GM10847 (cell line): ENCODE data around the gene GALNTL6.

Experiments
- POLR2A ChIP-seq: IDR thresholded peaks from 2 replicates; pipeline ENCODE4 v1.6.1; 2011; ENCODE audit not compliant: insufficient read length; ENCODE audit errors: extremely low read depth

The GALNTL6 gene

DNA sequence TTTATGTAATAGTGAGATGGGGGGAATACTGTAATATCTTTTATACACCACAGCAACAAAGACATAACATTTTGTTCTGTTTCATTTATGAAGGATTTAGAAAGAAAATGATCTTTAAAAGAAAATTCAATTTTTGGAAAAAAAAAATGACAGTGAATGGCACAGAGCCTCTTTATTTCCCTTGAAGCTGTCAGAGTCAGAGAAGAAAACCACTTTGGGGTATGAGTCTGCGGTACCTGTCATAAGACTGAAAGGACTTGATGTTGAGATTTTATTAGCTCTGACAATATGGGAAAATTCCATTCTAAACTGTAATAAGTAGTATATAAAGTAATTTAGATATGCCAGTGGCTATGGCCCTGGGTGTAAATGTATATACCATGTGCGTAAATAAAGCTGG is 134.8 kb downstream of the GALNTL6 start:
- no peak for TF ChIP-seq POLR2A

DNA sequence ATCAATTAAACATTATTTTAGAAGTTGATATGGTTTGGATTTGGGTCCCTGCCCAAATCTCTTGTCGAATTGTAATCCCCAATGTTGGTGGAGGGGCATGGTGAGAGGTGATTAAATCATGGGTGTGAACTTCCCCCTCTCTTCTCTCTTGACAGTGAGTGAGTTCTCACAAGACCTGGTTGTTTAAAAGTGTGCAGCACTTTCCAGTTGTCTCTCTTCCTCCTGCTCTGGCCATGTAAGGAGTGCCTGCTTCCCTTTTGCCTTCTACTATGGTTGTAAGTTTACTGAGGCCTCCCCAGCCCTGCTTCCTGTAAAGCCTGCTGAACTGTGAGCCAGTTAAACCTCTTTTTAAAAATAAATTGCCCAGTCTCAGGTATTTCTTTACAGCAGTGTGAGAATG is 141.4 kb downstream of the GALNTL6 start:
- TF ChIP-seq POLR2A, result no peak

DNA sequence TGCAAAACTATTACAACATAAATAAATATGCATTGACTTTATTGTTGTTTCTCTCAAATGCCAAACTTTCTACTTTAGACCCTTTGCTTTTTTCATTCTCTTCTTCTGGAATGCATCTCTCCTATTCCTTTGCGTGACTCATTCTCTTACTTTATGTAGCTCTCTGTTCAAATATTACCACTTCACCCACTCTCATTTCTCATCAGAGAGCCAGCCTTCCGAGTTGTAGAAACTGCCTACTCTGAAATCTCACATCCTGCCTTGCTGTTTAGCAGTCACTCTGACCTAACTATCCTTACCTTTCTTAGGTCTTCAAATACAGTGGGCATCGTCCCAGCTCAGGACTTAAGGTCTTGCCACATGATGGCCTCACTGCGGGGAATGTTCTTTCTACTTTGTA is 143.5 kb downstream of the GALNTL6 start:
- TF ChIP-seq POLR2A, result no peak

DNA sequence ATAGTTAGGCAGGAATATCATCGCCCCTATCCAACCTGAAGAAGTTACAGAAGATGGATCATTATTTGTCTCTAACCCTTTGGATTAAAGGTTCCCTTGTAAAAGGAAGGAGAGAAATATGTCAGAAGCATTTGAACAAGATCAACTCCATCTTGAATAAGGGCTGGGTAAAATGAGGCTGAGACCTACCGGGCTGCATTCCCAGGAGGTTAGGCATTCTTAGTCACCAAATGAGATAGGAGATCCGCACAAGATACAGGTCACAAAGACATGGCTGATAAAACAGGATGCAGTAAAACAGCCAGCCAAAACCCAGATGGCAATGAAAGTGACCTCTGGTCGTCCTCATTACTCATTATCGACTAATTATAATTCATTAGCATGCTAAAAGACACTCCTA is 148.9 kb downstream of the GALNTL6 start:
- TF ChIP-seq POLR2A, result no peak

DNA sequence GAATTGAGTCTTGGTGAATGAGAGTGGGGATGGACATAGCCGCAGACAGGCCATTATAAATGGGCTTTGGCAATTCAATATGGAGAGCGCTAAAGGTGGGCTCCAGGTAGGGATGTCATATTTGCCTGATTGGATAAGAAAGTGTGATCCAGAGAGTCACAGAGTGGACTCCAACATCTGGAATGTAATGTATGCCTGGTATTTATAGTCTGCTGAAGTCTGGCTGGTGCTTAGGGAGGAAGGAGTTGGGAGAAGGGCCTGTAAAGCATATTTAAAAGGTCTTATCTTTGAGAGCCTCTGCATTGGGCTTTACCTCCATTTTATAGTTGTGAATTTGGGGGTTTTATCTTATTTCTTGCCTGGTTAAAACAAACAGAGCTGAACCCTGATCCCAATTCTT is 153.2 kb downstream of the GALNTL6 start:
- no peak for TF ChIP-seq POLR2A

- no peak for TF ChIP-seq POLR2A
Observed at GRCh38 chr4:171978216-171978615, 165.0 kb downstream of the GALNTL6 start.

DNA sequence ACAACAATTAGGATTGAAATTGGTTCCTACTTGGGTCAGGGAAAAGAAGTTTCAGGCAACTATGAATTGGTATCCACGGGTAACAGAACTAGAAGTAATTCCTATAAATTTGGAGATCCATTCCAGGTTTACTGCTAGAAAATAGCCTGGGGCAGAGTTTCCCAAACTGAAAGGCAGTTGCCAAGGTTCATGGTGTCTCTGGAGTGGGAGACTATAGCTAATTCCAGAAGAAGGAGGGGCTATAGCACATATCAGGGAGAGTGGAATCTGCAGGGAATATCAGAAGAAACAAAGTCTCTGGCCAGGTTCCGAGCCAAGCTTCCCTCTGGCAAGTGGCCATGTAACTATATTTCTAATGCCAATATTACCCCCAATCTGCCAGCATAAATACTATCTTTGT is 166.3 kb downstream of the GALNTL6 start:
- TF ChIP-seq POLR2A, result no peak

- no peak for TF ChIP-seq POLR2A
Observed at GRCh38 chr4:171981185-171981584, 168.0 kb downstream of the GALNTL6 start.

GRCh38 chr4:171983935-171984805 is 171.0 kb downstream of the GALNTL6 start:
- TF ChIP-seq POLR2A, result no peak

GRCh38 chr4:171985129-171985528 is 171.9 kb downstream of the GALNTL6 start:
- no peak for TF ChIP-seq POLR2A

DNA sequence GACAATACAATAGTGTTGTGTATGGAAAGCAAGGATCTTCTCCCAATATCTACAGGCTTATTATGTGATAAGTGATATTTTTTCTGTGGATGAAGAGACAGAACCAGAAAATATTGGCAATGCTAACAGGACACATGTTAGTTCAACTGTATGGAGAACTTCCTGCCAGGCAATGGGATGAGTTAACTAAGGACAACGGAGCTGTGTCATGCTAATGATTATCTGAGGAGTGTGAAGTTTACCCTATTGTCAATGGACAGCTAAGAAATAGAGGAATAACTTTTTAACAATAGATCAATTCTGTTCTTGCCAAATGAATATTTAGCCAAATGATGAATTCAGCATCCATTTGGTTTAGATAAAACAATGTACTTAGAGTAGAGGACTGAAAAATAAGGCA is 180.0 kb downstream of the GALNTL6 start:
- TF ChIP-seq POLR2A, result no peak

DNA sequence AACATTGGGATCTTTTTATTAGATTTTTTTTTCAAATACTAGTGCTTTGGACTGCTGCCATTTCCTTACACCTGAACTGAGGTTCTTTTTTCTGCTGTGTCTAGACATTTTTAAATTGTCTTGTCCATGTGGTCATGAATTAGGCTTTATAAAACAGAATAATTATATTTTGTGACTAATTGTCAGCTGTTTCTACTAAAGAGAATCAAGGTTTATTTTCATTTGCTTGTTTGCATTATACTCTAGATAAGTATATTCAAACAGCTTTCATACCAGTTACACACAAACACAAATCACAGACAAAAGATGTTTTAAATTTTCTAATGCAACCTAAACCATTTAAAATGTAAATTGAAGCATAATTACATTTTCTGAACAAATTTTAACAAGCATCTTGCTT is 194.7 kb downstream of the GALNTL6 start:
- TF ChIP-seq POLR2A, result no peak

DNA sequence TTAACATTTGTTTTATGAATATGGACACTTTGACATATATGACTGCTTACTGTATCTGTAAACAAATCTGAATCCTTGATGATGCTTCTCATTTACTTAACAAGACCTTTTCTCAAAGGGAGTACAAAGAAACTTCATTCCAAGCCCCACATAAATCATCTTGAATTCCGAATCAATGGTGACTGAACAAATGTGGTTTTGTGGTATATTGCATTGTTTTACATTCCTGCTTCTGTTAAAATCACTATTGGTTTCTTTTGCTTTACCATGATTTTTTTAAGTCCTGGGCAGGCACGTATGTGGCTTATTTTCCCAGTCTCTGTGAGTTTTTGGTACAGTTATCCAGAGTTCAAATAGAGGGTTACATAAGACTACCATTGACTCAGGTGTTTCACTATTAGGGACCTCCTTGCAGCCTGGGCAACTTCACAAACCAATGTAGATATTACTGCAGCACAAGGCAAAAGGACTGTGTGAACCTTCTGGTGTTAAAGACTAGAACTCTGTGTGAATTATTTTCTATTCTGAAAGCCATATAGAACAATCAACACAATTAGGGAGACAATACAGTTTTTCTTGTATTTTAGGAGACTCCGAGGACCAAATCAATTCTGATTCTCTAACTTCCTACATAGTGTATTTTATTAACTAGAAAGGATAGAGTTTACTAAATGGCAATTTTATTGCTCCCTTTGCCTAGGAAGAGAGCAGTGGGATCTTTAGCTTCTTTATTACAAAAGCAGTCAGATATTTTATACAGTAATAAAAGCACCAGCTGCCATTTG is 196.4 kb downstream of the GALNTL6 start:
- TF ChIP-seq POLR2A, result no peak

DNA sequence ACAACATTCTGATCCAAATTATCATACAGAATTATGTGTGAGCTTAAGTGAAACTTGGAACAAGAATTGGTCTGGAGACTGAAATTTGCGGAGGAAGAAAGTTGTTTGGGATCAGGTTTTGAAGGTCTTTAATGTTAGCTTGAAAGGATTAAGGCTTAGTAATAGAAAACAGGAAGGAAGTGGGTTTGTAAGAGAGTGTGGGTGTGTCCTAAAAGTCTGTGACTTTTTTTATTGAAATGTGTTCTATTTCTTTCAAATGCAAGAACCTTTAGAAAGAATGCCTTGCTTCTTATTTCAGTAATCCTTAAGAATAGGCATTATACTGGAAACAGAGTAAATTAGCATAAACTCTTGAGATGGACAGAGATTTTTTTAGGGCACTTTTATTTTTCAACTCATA is 198.0 kb downstream of the GALNTL6 start:
- no peak for TF ChIP-seq POLR2A

DNA sequence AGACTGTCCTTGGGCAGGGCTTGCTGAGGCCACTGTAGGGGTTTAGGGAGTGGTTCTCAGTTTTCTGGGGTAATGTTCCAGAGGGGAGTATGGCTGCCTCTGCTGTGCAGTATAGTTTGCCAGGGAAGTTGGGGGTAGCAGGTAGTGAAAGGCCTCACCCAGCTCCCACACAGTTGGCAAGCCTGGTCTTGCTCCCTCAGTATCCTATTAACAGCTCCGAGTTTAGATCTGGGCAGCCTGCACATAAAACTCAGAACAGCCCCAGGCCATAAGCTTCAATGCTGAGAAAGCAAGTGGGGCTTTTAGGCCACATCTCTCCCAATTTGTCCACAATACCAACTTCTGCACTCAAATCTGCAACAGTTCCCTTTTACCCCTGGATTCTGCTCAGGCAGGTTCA is 205.2 kb downstream of the GALNTL6 start:
- TF ChIP-seq POLR2A, result no peak

GRCh38 chr4:172035562-172035961 is 222.4 kb downstream of the GALNTL6 start:
- TF ChIP-seq POLR2A, result no peak
